K562 (cell line): ENCODE measurements around the gene NEDD4L. TPM values are rescaled to one million over a fixed set of nuclear protein-coding genes. Genes with fewer than 3 reads are reported as not detected.

Experiments used
- ATAC-seq: fragments of 200-7000 bp; cut with Tn5 transposase; 3 replicates; pipeline ENCODE4 v1.9.1; 2020; ENCODE audit warnings: moderate library complexity
- BruUV-seq: library from RNA; stranded (reverse); fragments of 400-500 nt; replicated peaks from 2 replicates; lab custom pipeline; 2021; lab: Mats Ljungman, UMichigan
- CTCF ChIA-PET: fragments of 300-600 bp; formaldehyde crosslinking; extraction: SDS; loops from one replicate; lab custom pipeline; 2021; ENCODE audit warnings: low intra/inter-chr PET ratio; lab: Yijun Ruan, JAX
- POLR2A ChIA-PET: fragments of 300-600, 350-650 bp; sonication (Branson Sonifier 250); formaldehyde crosslinking; extraction: SDS; loops from one replicate; lab custom pipeline; 2021; ENCODE audit warnings: antibody characterized with exemption, inconsistent platforms; lab: Yijun Ruan, JAX
- DNase-seq, 4 experiments: peaks; one replicate each; pipeline versions ENCODE4 v3.0.0 to v3.0.0-alpha.2; 2011 to 2018; ENCODE audit warnings: low spot score in 3 of 4, mixed read lengths in 3 of 4; ENCODE audit errors: extremely low read depth in 1 of 4
- FAIRE-seq: peaks from 2 replicates; lab custom pipeline; 2011; peaks lifted over from hg19 to GRCh38; lab: Jason Lieb, UNC
- H2AFZ ChIP-seq: 2 replicates; pipeline ENCODE4 v1.6.0; 2011; ENCODE audit warnings: low read depth, low read length, control low read depth, inconsistent platforms
- H3K27ac ChIP-seq: fragments of 200-600 bp; 3 replicates; pipeline ENCODE4 v1.8.0; 2011; ENCODE audit warnings: low read depth, mild to moderate bottlenecking, control low read depth, inconsistent platforms, low read length, moderate library complexity, mixed read lengths; ENCODE audit errors: extremely low read depth
- H3K27me3 ChIP-seq, 2 experiments: fragments of 300-600 bp in 1 of 2; 2 replicates in 1 of 2; 3 replicates in 1 of 2; pipeline versions ENCODE4 v1.6.0 to v1.8.0; 2011; ENCODE audit warnings: inconsistent platforms in 2 of 2, low read length in 2 of 2, mild to moderate bottlenecking in 1 of 2, mixed read lengths in 1 of 2, moderate library complexity in 1 of 2; ENCODE audit not compliant: control insufficient read depth in 2 of 2, insufficient read depth in 2 of 2
- H3K36me3 ChIP-seq: fragments of 300-600 bp; 3 replicates; pipeline ENCODE4 v1.8.0; 2011; ENCODE audit warnings: mild to moderate bottlenecking, low read length, inconsistent platforms; ENCODE audit not compliant: control insufficient read depth, insufficient read depth
- H3K4me1 ChIP-seq, 2 experiments: fragments of 200-600 bp in 1 of 2; replicated peaks in 1 of 2; 2 replicates in 1 of 2; 3 replicates in 1 of 2; pipeline versions ENCODE4 v1.5.1 to v1.8.0; 2011; ENCODE audit warnings: inconsistent platforms in 2 of 2, low read length in 2 of 2, mild to moderate bottlenecking in 1 of 2, mixed read lengths in 1 of 2, moderate library complexity in 1 of 2; ENCODE audit not compliant: control insufficient read depth in 2 of 2, insufficient read depth in 2 of 2
- H3K4me2 ChIP-seq: 2 replicates; pipeline ENCODE4 v1.6.1; 2011; ENCODE audit warnings: low read length, control low read depth, inconsistent platforms, mixed read lengths; ENCODE audit not compliant: insufficient read depth
- H3K4me3 ChIP-seq: fragments of 200-600 bp; sonication (generic), shearing (Covaris generic); 2 replicates; pipeline ENCODE4 v1.5.1; 2016; ENCODE audit warnings: control low read depth, inconsistent platforms
- H3K79me2 ChIP-seq: fragments of 200-600 bp; 3 replicates; pipeline ENCODE4 v1.8.0; 2011; ENCODE audit warnings: low read length, inconsistent platforms; ENCODE audit not compliant: control insufficient read depth, insufficient read depth
- H3K9ac ChIP-seq, 2 experiments: 2 replicates each; pipeline versions ENCODE4 v1.6.0 to v1.6.1; 2011; ENCODE audit warnings: low read depth in 2 of 2, low read length in 2 of 2, control low read depth in 1 of 2, inconsistent platforms in 1 of 2, mild to moderate bottlenecking in 1 of 2, mixed read lengths in 1 of 2; ENCODE audit not compliant: insufficient read depth in 1 of 2
- H3K9me1 ChIP-seq: one replicate; pipeline ENCODE4 v1.6.0; 2011; ENCODE audit warnings: inconsistent platforms, mild to moderate bottlenecking, low read length, moderate library complexity; ENCODE audit not compliant: control insufficient read depth, insufficient read depth
- H3K9me3 ChIP-seq: replicated peaks from 2 replicates; pipeline ENCODE4 v1.5.1; 2011; ENCODE audit warnings: low read depth, low read length, inconsistent platforms; ENCODE audit not compliant: control insufficient read depth, insufficient read depth
- H4K20me1 ChIP-seq: replicated peaks from 2 replicates; pipeline ENCODE4 v1.6.1; 2011; ENCODE audit warnings: low read length, inconsistent platforms, mixed read lengths; ENCODE audit not compliant: control insufficient read depth, insufficient read depth
- CEBPB ChIP-seq: fragments of 450-650 bp; IDR thresholded peaks from 2 replicates; pipeline ENCODE4 v1.6.1; 2016; ENCODE audit warnings: missing genetic modification characterization, missing compliant biosample characterization
- CHAMP1 ChIP-seq: fragments of 450-650 bp; IDR thresholded peaks from 2 replicates; pipeline ENCODE4 v1.6.1; 2016; ENCODE audit warnings: mild to moderate bottlenecking
- CSDE1 ChIP-seq, 2 experiments: fragments of 450-650 bp; IDR thresholded peaks; 2 replicates each; pipeline ENCODE4 v1.6.1; 2016; ENCODE audit warnings: mild to moderate bottlenecking in 1 of 2
- E4F1 ChIP-seq: fragments of 250-450 bp; sonication (Bioruptor Pico); IDR thresholded peaks from 2 replicates; pipeline ENCODE4 v1.5.0; 2021; ENCODE audit warnings: mild to moderate bottlenecking, borderline replicate concordance
- HINFP ChIP-seq: fragments of 450-650 bp; conservative IDR thresholded peaks from 2 replicates; pipeline ENCODE4 v1.6.1; 2016; ENCODE audit warnings: missing genetic modification characterization, low read depth, mild to moderate bottlenecking, control low read depth, missing compliant biosample characterization
- KDM4B ChIP-seq, 2 experiments: fragments of 450-650 bp in 1 of 2; sonication (generic) in 1 of 2; IDR thresholded peaks; 2 replicates each; pipeline ENCODE4 v1.6.1; 2016 to 2017; ENCODE audit warnings: borderline replicate concordance in 2 of 2, antibody characterized with exemption in 1 of 2, low read depth in 1 of 2, mild to moderate bottlenecking in 1 of 2
- MBD1 ChIP-seq: fragments of 250-450 bp; sonication (Bioruptor Pico); IDR thresholded peaks from 2 replicates; pipeline ENCODE4 v1.8.0; 2022; ENCODE audit warnings: inconsistent platforms
- MED1 ChIP-seq: sonication (generic); formaldehyde crosslinking; IDR thresholded peaks from 2 replicates; pipeline ENCODE4 v1.8.1; 2023; ENCODE audit warnings: missing genetic modification reagents, borderline replicate concordance
- OTX1 ChIP-seq: fragments of 450-650 bp; formaldehyde crosslinking; IDR thresholded peaks from 2 replicates; pipeline ENCODE4 v1.4.0; 2022; ENCODE audit warnings: mild to moderate bottlenecking
- RAD21 ChIP-seq, 2 experiments: fragments of 250-450 bp in 1 of 2; fragments of 450-650 bp in 1 of 2; sonication (Bioruptor Pico) in 1 of 2; formaldehyde crosslinking in 1 of 2; IDR thresholded peaks in 1 of 2; conservative IDR thresholded peaks in 1 of 2; 2 replicates each; pipeline versions ENCODE4 v1.4.0 to v1.8.0; 2020 to 2022; ENCODE audit warnings: mild to moderate bottlenecking in 2 of 2, moderate library complexity in 1 of 2
- SIX5 ChIP-seq, 2 experiments: IDR thresholded peaks; 2 replicates each; pipeline ENCODE4 v1.6.1; 2011; ENCODE audit warnings: low read length in 2 of 2, borderline replicate concordance in 1 of 2, low read depth in 1 of 2, mild to moderate bottlenecking in 1 of 2, moderate library complexity in 1 of 2; ENCODE audit not compliant: insufficient read depth in 1 of 2
- TRIM28 ChIP-seq: fragments of 450-650 bp; IDR thresholded peaks from 2 replicates; pipeline ENCODE4 v1.6.1; 2017
- ZNF436 ChIP-seq: fragments of 250-450, 450-650 bp; sonication (Bioruptor Pico); formaldehyde crosslinking; IDR thresholded peaks from 2 replicates; pipeline ENCODE4 v1.7.0; 2020; ENCODE audit warnings: mild to moderate bottlenecking
- WGBS: fragments of 100-300 bp; shearing (Covaris generic); methylation state at CpG from one replicate; pipeline ENCODE4 v1.1.6; 2016; ENCODE audit warnings: low coverage, mixed read lengths; ENCODE audit not compliant: insufficient coverage; ENCODE audit errors: missing lambda C conversion rate; 5-methylcytosine and 5-hydroxymethylcytosine counted together
- in situ Hi-C: fragments of 300-500 bp; cut with MboI; formaldehyde crosslinking; loops from 4 replicates; pipeline ENCODE4 v1.15.0; 2018; ENCODE audit warnings: inconsistent platforms, mixed read lengths
- intact Hi-C: fragments of 100-400 bp; cut with micrococcal nuclease; formaldehyde crosslinking; loops from 2 replicates; pipeline ENCODE4 v1.14.2; 2022
- polyA plus RNA-seq, 8 experiments: library from polyadenylated mRNA; depleted of rRNA in 4 of 8; stranded (reverse) in 5 of 8; unstranded in 3 of 8; fragments of >200 nt; fragmentation: Nextera tagmentation in 2 of 8; fragmentation: Illumina TruSeq in 1 of 8; extraction: Ambion mirVana in 2 of 8; extraction: Trizol in 1 of 8; gene quantifications; 2 replicates each; pipeline versions ENCODE4 v1.2.1 to v1.2.3, GENCODE V29; 2011 to 2014; ENCODE audit warnings: inconsistent platforms in 1 of 8, missing spikeins in 1 of 8
- total RNA-seq, 7 experiments: library from RNA; depleted of rRNA in 6 of 7; stranded (reverse); fragments of >200 nt in 6 of 7; fragmentation: Illumina TruSeq in 2 of 7; extraction: Trizol in 2 of 7; gene quantifications; 2 replicates each; pipeline versions ENCODE4 v1.2.1 to v1.2.3, GENCODE V29; 2011 to 2021; ENCODE audit warnings: low replicate concordance in 1 of 7

Gene NEDD4L
- total and polyA plus RNA-seq, 9 of the 15 experiments (the other 6 are each of a cell fraction or from before 2014, with no cell fraction given) = 8.1 to 33.4 (median 19.9) TPM

GRCh38 chr18:58215011-58215410 is 171.0 kb downstream of the NEDD4L start:
- BruUV-seq = no TSS peak
- Histone ChIP-seq H3K4me2 (no peak overlapping the region), H3K9me3 (no peaks in the 10 kb centered on the region), H3K27me3 (no peaks in the 10 kb centered on the region), H3K4me1 (peaks cover 0 to 10% of the 10 kb centered on the region in 2 experiments; a peak in 2 of 5 replicates), H4K20me1 (no peaks in the 10 kb centered on the region; the same call in 1 of the 2 replicates), H2AFZ (no peak overlapping the region), H3K36me3 (no peaks in the 10 kb centered on the region), H3K27ac (no peak overlapping the region), H3K9ac (no peak overlapping the region), H3K9me1 (no peaks in the 10 kb centered on the region), H3K4me3 (no peak overlapping the region), H3K79me2 (no peaks in the 10 kb centered on the region)
- in situ Hi-C loops (no loop called here), intact Hi-C loops (no loop called here)
- ChIA-PET POLR2A (interaction anchor here (0.6 kb wide), 1 partner anchor 22 kb away, joined by 4 read pairs; no protein-coding TSS in a partner anchor), CTCF (no interaction called here)
- DNase-seq (no peak), ATAC-seq (no peak), FAIRE-seq (no peak)
- WGBS = 65% methylated on average over 4 of the region's 6 CpGs
- TF ChIP-seq ZNF436 (no peak), TRIM28 (no peak), CHAMP1 (no peak), RAD21 (CRISPR knock-in tag; conservative IDR thresholded peaks at IDR 0.05 in 1 of 2, IDR thresholded peaks at IDR 0.05 in 1 of 2) (no peak), KDM4B (IDR thresholded peaks at IDR 0.05; ENCODE audit: borderline replicate concordance in 2 of 2, low read depth in 1 of 2) (no peak), E4F1 (no peak), SIX5 (IDR thresholded peaks at IDR 0.05; ENCODE audit: borderline replicate concordance in 1 of 2, insufficient read depth in 1 of 2, low read depth in 1 of 2, low read length in 2 of 2) (no peak), CEBPB (tag) (no peak), MED1 (no peak), MBD1 (no peak), OTX1 (CRISPR knock-in tag) (no peak), HINFP (tag) (no peak), CSDE1 (IDR thresholded peaks at IDR 0.05) (no peak)
